Measurements from ENCODE around the gene BTBD9.

The BTBD9 gene

GRCh38 chr6:38593409-38593808 lies 46.3 kb downstream of the BTBD9 start:
- DNase-seq, result no peak

GRCh38 chr6:38591439-38591838 lies 48.3 kb downstream of the BTBD9 start:
- DNase-seq, result no peak

- DNase-seq, result no peak
Measured at GRCh38 chr6:38589367-38589720, 50.4 kb downstream of the BTBD9 start.

- DNase-seq, result no peak
Measured at GRCh38 chr6:38588631-38589366, 50.9 kb downstream of the BTBD9 start.

- DNase-seq, result no peak
Measured at GRCh38 chr6:38587766-38588362, 51.9 kb downstream of the BTBD9 start.

- DNase-seq, result no peak
Measured at GRCh38 chr6:38586992-38587391, 52.7 kb downstream of the BTBD9 start.

- DNase-seq, result no peak
Measured at GRCh38 chr6:38584731-38585130, 55.0 kb downstream of the BTBD9 start.

- no peak for DNase-seq
Measured at GRCh38 chr6:38583523-38583922, 56.2 kb downstream of the BTBD9 start.

- DNase-seq, result no peak
Measured at GRCh38 chr6:38580030-38580429, 59.7 kb downstream of the BTBD9 start.

- no peak for DNase-seq
Measured at GRCh38 chr6:38579010-38579628, 60.6 kb downstream of the BTBD9 start.

GRCh38 chr6:38578075-38578474 lies 61.7 kb downstream of the BTBD9 start:
- DNase-seq, result no peak

GRCh38 chr6:38577492-38577891 lies 62.2 kb downstream of the BTBD9 start:
- no peak for DNase-seq

- no peak for DNase-seq
Measured at GRCh38 chr6:38573801-38574395, 65.8 kb downstream of the BTBD9 start.

GRCh38 chr6:38572186-38572813 lies 67.4 kb downstream of the BTBD9 start:
- no peak for DNase-seq

GRCh38 chr6:38571721-38572120 lies 68.0 kb downstream of the BTBD9 start:
- DNase-seq, result no peak

GRCh38 chr6:38570750-38571149 lies 69.0 kb downstream of the BTBD9 start:
- DNase-seq, result no peak

- peak; percentile 5 to 80 for DNase-seq
Measured at GRCh38 chr6:38567436-38567835, 72.3 kb downstream of the BTBD9 start.

- DNase-seq, result no peak
Measured at GRCh38 chr6:38566295-38567030, 73.3 kb downstream of the BTBD9 start.

GRCh38 chr6:38564301-38564700 lies 75.4 kb downstream of the BTBD9 start:
- DNase-seq, result no peak

- no peak for DNase-seq
Measured at GRCh38 chr6:38555606-38556005, 84.1 kb downstream of the BTBD9 start.

- no peak for DNase-seq
Measured at GRCh38 chr6:38554700-38555413, 84.9 kb downstream of the BTBD9 start.

- no peak for DNase-seq
Measured at GRCh38 chr6:38554014-38554413, 85.7 kb downstream of the BTBD9 start.
